ENCODE measurements around the gene MSMP. TPM values are rescaled to one million over a fixed set of nuclear protein-coding genes. Genes with fewer than 3 reads are reported as not detected.

The MSMP gene
- total RNA-seq, 1 experiment from 2014 or later, result not detected

DNA sequence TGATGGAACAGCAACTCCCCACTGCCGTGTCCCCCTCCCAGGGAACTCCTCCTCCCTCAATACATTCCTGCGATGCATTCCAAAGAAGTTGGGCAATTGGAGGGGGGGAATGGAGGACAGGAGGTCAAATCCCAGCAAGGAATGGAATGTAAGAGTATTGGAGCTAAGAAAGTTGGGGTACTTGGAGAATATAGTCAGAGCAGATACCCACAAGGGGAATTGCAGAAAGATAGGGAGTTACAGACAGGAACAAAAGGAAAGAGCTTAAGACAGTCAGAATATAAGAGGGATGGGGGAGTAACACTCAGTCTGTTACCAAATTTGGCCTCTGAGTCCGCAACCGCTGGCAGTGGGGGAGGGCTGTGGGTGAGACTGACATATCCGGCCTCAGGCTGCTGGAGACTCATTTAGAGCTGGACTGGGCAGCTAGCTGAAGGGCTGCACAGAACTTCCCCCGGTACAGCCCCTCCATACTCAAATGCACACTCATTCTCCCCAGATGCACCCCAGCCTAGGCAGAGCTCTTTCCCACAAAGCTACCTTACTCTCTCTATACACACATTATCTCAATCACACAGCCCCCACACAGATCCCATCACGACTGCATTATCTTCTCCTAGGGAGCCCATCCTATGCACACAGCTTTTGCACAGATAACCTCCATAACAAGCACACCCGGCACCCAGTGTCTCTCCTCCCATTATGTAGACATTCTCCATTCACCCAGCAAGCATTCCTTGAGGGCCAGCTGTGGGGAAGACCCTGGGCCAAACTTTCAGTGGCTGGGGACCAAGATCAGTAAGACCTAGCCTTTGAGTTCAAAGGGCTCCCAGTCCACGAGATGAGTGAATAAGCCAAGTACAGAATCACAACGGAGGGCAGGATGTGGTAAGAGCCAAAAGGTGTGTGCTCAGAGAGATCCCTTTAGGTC, 25.8 kb downstream of the MSMP start:
- H3K27me3 ChIP-seq (ENCODE audit: control insufficient read depth, insufficient read depth, low read length), result no peaks in the 10 kb centered on the region
- peak; percentile 84 for DNase-seq
- peak overlapping the region; percentile 4; the same call in 1 of the 2 replicates for H3K4me3 ChIP-seq (ENCODE audit: insufficient read depth, low read depth, low read length)
- peaks cover 12% of the 10 kb centered on the region for H3K36me3 ChIP-seq (replicated peaks; ENCODE audit: control insufficient read depth, insufficient read depth, low read length)

DNA sequence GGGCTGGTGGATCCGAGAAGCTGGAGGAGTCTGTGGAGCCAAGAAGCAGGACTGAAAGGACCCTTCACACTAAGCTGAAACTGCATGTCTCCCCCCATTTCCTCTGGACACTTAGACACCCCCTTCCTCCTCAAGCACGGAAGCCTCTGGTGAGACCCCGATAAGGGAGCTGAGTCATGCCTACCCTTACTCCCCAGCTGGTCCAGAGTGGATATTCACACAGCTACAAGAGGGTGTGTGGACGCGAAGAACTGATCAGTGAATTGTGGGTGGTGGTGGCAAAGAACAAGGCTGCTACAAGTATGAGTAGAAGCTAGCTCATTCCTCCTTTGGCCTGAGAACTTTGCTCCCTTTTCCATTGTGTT, 26.4 kb downstream of the MSMP start:
- no peak overlapping the region for H3K4me3 ChIP-seq (ENCODE audit: insufficient read depth, low read depth, low read length)
- peaks cover 15% of the 10 kb centered on the region for H3K36me3 ChIP-seq (replicated peaks; ENCODE audit: control insufficient read depth, insufficient read depth, low read length)

DNA sequence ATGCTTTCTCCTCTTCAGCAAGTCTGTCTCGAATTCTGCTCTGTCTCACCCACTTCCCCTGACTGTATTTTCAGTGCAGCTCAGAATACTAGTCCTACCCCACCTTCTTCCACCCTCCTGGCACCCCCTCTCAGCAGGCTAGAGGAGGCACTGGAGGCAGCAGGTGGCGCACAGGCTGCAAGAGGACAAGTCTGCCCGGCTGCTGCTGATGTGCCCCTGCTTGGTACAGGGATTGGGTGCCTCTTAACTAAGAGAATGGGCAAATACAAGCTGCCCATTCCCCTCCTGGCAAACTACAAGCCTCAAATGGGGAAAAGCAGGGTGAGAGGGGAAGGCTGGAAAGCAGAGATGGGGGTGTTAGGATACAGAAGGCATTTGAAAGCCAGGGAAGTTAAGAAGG, 27.1 kb downstream of the MSMP start:
- H3K4me3 ChIP-seq (ENCODE audit: insufficient read depth, low read depth, low read length), result no peak overlapping the region
- DNase-seq, result no peak
- no peaks in the 10 kb centered on the region for H3K27me3 ChIP-seq (ENCODE audit: control insufficient read depth, insufficient read depth, low read length)
- peaks cover 16% of the 10 kb centered on the region for H3K36me3 ChIP-seq (replicated peaks; ENCODE audit: control insufficient read depth, insufficient read depth, low read length)

More for the DNA sequence above, 26.4 kb downstream of the MSMP start:
- no peaks in the 10 kb centered on the region for H3K27me3 ChIP-seq (ENCODE audit: control insufficient read depth, insufficient read depth, low read length)
- no peak for DNase-seq

GRCh38 chr9:35725362-35725761, 28.7 kb downstream of the MSMP start:
- Histone ChIP-seq H3K27me3 (ENCODE audit: control insufficient read depth, insufficient read depth, low read length) (no peaks in the 10 kb centered on the region), H3K4me3 (ENCODE audit: insufficient read depth, low read depth, low read length) (no peak overlapping the region), H3K36me3 (replicated peaks; ENCODE audit: control insufficient read depth, insufficient read depth, low read length) (peaks cover 28% of the 10 kb centered on the region)
- DNase-seq, result peak; percentile 51

DNA sequence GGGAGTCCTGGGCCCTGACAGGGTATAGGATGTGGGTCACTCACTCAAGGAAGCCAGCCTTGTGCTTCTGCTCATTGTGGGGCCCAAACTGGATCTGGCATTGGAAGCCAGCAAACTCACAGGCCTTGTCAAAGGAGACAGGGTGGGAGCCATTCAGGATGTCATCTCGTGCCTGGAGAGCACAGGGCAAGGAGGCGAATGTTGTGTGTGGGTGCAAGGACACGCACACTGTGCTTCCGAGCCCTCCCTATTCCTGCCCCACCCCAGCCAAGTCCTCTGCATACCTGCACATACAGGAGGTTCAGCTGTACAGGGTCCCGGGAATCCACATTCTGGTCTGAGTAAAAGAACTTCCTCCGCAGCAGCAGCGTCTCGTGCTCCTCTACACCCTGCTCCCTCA, 30.2 kb downstream of the MSMP start:
- H3K36me3 ChIP-seq (replicated peaks; ENCODE audit: control insufficient read depth, insufficient read depth, low read length), result peaks cover 41% of the 10 kb centered on the region
- H3K4me3 ChIP-seq (ENCODE audit: insufficient read depth, low read depth, low read length), result no peak overlapping the region
- DNase-seq, result no peak
- no peaks in the 10 kb centered on the region for H3K27me3 ChIP-seq (ENCODE audit: control insufficient read depth, insufficient read depth, low read length)

DNA sequence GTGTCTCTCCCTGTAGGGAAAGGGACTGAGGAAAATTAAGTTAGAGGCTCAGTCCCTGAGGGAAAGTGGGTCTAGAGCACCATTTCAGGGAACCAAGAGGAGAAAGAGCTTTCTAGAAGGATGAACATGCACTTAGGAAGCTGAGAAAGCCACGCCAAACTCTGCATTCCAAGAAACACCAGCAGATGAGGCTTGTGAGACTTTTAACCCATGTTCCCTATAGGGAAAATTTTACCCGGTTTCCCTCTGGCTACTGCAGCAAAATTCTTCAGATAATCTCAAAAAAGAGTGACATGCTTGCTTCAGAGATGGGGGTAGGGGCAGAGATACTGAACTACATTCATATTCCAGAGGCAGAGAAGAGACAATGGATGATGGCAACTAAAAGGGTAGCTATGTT, 30.6 kb downstream of the MSMP start:
- no peaks in the 10 kb centered on the region for H3K27me3 ChIP-seq (ENCODE audit: control insufficient read depth, insufficient read depth, low read length)
- H3K4me3 ChIP-seq (ENCODE audit: insufficient read depth, low read depth, low read length), result no peak overlapping the region
- DNase-seq, result no peak
- peaks cover 44% of the 10 kb centered on the region for H3K36me3 ChIP-seq (replicated peaks; ENCODE audit: control insufficient read depth, insufficient read depth, low read length)

DNA sequence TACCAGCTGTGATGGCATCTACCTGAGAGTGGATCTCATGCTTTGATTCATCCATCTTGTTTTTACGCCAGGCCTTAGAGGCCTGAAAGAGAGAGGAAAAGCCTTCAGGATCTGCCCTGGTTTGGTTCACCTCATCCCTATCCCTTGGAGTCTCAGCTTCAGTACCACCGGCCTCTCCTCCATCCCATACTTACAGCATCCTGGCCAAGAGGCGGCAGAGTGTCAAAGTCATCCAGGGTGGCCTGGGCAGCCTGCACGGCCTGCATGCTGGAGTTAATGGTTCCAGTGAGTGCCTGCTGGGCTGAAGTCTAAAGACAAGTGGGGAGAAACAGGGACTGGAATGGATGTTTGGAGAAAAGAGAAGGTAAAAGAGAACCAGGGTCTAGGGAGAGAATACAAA, 34.5 kb downstream of the MSMP start:
- H3K36me3 ChIP-seq (replicated peaks; ENCODE audit: control insufficient read depth, insufficient read depth, low read length), result peaks cover 72% of the 10 kb centered on the region
- DNase-seq, result no peak
- no peak overlapping the region for H3K4me3 ChIP-seq (ENCODE audit: insufficient read depth, low read depth, low read length)
- no peaks in the 10 kb centered on the region for H3K27me3 ChIP-seq (ENCODE audit: control insufficient read depth, insufficient read depth, low read length)

DNA sequence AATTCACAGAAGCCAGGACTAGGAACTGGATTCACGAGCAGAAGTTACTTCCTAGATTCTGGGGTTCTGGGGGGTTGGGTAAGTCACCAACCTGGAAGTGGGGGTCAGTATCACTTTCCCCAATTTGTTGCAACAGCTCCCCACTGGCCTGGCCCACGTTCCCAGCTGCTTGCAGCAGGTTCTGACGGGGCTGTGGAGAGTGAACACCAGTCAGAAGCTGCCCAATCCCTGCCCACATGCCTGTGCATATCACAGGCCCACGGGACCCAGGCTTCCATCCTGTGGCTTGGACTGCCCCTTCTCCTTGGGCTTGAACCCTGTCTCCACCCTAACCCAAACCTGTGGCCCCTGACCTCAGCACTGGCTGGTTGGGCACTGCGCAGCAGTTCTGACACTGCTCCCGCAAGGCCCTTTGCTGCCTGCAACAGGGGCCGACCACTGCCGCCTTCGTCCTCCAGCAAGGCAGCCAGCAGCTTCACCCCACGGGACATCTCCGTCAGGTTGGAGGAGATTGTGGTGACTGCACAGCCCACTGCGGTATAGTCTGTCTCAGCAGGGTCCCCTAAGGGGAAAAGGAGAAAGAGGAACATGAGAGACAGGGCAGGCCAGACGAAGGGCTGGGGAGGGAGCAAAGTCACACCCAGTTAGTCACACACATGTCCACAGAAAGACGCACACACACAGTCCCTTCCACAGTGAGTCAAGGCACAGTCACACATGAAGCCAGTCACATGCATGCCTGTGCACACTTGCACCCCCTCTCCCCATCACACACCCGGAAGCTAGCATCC, 35.2 kb downstream of the MSMP start:
- Histone ChIP-seq H3K36me3 (replicated peaks; ENCODE audit: control insufficient read depth, insufficient read depth, low read length) (peaks cover 76% of the 10 kb centered on the region), H3K4me3 (ENCODE audit: insufficient read depth, low read depth, low read length) (no peak overlapping the region), H3K27me3 (ENCODE audit: control insufficient read depth, insufficient read depth, low read length) (no peaks in the 10 kb centered on the region)
- no peak for DNase-seq

- peaks cover 72% of the 10 kb centered on the region for H3K36me3 ChIP-seq (replicated peaks; ENCODE audit: control insufficient read depth, insufficient read depth, low read length)
- DNase-seq, result no peak
- no peak overlapping the region for H3K4me3 ChIP-seq (ENCODE audit: insufficient read depth, low read depth, low read length)
- no peaks in the 10 kb centered on the region for H3K27me3 ChIP-seq (ENCODE audit: control insufficient read depth, insufficient read depth, low read length)
Measured at GRCh38 chr9:35717132-35717870, 36.8 kb downstream of the MSMP start.

DNA sequence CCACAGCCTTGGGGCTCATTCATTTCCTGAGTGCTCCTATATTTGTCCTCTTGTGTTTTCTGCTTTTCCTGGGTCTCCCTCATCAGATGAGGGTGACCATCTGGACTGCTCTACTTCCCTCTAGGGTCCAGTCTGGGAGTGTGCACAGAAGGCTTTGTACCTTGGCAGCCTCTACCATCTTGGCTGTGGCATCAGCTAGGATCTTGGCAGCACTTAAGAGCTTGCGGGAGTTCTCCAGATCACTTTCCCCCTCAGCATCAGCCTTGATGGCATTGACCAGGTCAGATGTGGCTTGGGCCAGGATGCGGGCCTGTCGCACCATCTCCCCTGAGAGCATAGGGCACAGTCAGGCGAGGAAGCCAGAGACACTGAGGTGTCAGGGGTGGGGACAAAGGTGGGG, 37.8 kb downstream of the MSMP start:
- Histone ChIP-seq H3K27me3 (ENCODE audit: control insufficient read depth, insufficient read depth, low read length) (no peaks in the 10 kb centered on the region), H3K36me3 (replicated peaks; ENCODE audit: control insufficient read depth, insufficient read depth, low read length) (peaks cover 73% of the 10 kb centered on the region), H3K4me3 (ENCODE audit: insufficient read depth, low read depth, low read length) (no peak overlapping the region)
- DNase-seq, result no peak

DNA sequence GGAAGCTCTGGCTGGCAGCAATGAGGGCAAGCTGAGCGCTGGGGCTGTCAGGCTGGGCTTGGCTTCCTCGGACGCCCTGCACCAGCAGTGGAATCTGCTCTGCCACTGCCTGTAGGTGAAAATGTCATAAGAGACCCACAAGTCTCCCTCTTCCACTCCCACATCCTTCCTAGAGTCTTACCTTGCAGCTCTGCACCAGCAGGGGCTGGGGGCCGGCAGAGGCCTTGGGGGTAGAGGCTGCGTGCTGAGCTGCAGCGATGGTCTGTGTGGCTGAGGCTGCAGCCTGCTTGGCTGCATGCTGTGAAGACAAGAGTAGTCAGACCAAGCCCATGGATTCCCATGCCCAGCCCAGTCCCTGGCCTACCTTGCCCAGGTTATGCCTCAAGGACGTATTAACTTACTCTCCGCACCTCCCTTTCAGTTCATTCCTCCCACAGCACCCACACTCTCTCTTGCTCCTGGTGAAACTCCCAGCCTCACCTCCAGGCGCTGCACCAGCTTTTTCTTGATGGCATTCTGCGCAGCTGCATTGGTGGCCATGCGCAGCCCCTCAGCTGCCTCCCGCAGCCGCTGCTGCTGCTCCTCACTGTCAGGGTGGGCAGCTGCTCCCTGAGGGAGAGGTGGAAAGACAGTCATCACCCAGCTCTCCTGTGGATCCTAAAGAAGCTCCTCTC, 39.4 kb downstream of the MSMP start:
- H3K4me3 ChIP-seq (ENCODE audit: insufficient read depth, low read depth, low read length), result no peak overlapping the region
- peak; percentile 35 for DNase-seq
- peaks cover 72% of the 10 kb centered on the region for H3K36me3 ChIP-seq (replicated peaks; ENCODE audit: control insufficient read depth, insufficient read depth, low read length)
- H3K27me3 ChIP-seq (ENCODE audit: control insufficient read depth, insufficient read depth, low read length), result no peaks in the 10 kb centered on the region

DNA sequence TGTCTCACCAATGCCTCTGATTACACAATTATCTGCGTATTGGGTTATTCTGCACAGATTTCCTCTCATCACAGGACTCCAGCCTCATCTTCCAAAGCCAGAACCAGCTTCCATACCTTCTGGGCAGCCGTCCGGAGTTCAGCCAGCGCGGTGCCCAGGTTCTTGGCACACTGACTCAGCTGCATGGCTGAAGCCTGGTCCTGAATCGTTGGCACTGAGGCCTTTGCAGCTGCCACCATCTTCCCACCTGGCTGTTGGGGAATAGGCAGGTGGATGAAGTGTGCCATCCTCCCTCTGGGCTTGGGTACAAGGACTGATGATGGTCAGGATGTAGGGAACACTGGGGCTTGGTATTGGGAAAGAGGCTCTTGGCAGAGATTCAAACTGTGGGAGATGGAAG, 40.0 kb downstream of the MSMP start:
- no peak overlapping the region for H3K4me3 ChIP-seq (ENCODE audit: insufficient read depth, low read depth, low read length)
- no peak for DNase-seq
- H3K27me3 ChIP-seq (ENCODE audit: control insufficient read depth, insufficient read depth, low read length), result no peaks in the 10 kb centered on the region
- H3K36me3 ChIP-seq (replicated peaks; ENCODE audit: control insufficient read depth, insufficient read depth, low read length), result peaks cover 69% of the 10 kb centered on the region

DNA sequence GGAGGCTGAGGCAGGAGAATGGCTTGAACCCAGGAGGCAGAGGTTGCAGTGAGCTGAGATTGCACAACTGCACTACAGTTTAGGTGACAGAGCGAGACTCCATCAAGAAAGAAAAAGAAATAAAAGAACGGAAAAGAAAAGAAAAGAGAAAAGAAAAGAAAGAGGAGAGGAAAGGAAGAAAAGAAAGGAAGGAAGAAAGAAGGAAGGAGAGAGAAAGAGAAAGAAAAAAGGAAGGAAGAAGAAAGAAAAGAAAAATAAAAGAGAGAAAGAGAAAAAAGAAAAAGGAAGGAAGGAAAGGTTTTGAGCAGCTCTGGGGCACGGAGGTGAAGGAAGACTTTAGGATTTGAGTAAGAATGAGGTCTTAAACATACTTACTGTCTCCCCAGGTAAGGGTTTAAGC, 40.5 kb downstream of the MSMP start:
- H3K36me3 ChIP-seq (replicated peaks; ENCODE audit: control insufficient read depth, insufficient read depth, low read length), result peaks cover 66% of the 10 kb centered on the region
- no peak overlapping the region for H3K4me3 ChIP-seq (ENCODE audit: insufficient read depth, low read depth, low read length)
- no peak for DNase-seq
- no peaks in the 10 kb centered on the region for H3K27me3 ChIP-seq (ENCODE audit: control insufficient read depth, insufficient read depth, low read length)

- Histone ChIP-seq H3K27me3 (ENCODE audit: control insufficient read depth, insufficient read depth, low read length) (no peaks in the 10 kb centered on the region), H3K4me3 (ENCODE audit: insufficient read depth, low read depth, low read length) (no peak overlapping the region), H3K36me3 (replicated peaks; ENCODE audit: control insufficient read depth, insufficient read depth, low read length) (peaks cover 65% of the 10 kb centered on the region)
- peak; percentile 61 for DNase-seq
Measured at GRCh38 chr9:35712762-35713400, 41.2 kb downstream of the MSMP start.

Data from H7 (cell line).